ENCODE measurements around the gene PLK3.
"Not testable (repeated sequence)": the region's sequence is repeated elsewhere in the genome, so short reads cannot be mapped to it uniquely, and the experiment has no call there.

Gene PLK3

DNA sequence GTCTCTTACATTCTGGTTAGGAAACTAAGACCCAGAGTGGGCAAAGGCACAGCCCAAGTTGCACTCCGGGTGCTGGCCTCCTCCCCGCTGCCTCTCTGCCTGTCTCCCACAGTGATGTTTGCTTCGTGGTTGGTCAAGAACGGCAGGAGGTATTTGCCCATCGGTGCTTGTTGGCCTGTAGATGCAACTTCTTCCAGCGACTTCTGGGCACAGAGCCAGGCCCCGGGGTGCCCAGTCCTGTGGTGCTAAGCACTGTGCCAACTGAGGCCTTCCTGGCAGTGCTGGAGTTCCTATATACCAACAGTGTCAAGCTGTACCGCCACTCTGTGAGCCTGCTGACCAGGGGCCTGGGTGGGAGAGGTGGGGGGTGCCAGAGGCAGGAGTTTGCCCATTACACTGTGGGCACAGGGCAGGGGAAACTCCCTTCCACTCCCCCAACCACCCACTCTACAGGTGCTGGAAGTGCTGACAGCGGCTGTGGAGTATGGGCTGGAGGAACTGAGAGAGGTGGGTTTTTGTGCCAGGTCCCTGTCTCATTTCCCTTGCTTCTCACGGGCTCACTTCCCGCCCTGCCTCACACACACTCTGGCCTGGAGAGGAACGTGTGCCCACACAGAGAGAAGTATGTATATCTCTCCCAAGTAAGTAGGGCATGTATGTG is 10.1 kb downstream of the PLK3 start:
- no peak for DNase-seq

GRCh38 chr1:44810762-44811105 is 10.6 kb downstream of the PLK3 start:
- DNase-seq: not testable (repeated sequence)

GRCh38 chr1:44811234-44811633 is 11.1 kb downstream of the PLK3 start:
- no peak for DNase-seq

DNA sequence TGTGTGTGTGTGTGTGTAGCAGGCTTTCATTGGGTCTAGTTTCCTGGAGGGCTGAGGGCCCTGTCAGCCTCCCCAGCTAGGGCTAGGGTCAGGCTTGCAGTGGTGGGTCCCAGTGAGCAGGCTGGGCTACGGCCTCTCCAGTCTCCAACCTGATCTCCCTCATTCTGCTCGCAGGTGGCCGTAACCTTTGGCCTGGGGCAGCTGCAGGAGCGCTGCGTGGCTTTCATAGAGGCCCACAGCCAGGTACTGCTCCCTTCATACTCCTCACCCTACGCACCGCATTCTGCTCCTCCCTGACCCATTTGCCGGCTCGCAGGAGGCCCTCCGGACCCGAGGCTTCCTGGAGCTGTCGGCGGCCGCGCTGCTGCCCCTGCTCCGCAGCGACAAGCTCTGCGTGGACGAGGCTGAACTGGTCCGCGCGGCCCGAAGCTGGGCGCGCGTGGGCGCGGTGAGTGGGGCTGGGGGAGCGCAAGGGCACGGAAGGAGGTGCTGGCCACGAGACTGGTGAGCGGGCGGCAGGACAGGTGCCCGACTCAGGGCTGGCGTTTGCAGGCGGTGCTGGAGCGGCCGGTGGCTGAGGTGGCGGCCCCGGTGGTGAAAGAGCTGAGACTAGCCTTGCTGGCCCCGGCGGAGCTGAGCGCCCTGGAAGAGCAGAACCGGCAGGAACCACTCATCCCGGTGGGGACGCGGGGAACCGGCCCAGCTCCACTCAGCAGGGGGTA is 12.8 kb downstream of the PLK3 start:
- DNase-seq: no peak

- DNase-seq: not testable (repeated sequence)
Observed at GRCh38 chr1:44815926-44816325, 15.7 kb downstream of the PLK3 start.

DNA sequence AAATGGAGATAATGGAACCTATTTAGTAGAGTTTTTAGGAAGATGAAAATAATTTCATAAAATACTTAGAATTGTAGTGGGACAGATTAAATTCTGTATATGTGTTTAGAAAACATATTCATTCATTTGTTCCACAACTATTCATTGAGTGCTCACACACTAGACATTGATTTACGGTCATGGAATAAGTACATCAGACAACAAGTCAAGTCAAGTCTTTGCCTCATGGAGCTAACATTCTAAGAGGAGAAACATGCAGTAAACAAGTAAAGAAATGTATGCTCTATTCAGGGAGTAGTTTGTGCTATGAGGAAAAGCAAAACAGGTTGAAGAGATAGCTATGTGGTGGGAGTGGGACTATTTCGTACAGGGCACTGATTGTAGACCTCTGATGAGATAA is 17.1 kb downstream of the PLK3 start:
- no peak for DNase-seq

DNA sequence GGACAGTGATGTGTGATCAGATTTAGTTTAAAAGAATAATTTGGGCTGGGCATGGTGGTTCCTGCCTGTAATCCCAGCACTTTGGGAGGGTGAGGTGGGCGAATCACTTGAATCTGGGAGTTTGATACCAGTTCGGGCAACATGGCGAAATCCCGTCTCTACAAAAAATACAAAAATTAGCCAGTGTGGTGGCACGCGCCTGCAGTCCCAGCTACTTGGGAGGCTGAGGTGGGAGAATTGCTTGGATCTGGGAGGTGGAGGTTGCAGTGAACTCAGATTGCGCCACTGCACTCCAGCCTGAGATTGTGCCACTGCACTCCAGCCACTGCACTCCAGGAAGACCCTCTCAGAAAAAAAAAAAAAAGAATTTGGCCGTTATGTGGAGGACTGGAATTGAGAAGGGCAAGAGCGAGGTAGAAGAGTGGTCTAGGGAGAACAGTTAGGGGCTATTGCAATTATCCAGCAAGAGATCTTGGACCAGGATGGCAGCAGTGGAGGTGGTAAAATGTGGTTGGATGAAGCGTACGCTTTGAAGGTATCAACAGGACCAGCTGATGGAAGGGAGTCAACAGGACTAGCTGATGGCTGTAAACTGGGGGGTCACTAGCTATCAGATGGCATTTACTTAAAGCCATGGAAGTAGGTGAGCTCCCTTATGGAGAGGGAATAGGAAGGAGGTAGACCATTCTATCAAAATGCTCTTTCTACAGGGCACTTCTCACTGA is 17.8 kb downstream of the PLK3 start:
- DNase-seq: no peak

DNA sequence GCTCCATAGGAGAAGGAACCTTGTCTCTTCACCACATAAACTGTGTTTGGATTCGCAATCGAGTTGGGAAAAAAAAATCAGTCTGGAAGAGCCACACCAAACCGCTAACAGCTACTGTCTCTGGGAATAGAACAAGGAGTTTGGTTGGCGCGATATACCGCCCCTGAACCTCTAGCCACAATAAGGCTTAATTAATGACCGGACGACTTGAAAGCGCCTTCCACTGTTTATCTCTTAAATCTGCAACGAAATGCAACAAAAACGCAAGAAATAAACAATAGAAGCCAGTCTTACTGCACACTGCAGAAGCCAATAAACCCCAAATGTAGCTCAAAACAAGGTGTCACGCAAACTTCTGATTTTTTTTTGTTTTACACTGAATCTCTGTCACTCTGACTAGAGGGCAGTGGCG is 19.0 kb downstream of the PLK3 start:
- DNase-seq: no peak

DNA sequence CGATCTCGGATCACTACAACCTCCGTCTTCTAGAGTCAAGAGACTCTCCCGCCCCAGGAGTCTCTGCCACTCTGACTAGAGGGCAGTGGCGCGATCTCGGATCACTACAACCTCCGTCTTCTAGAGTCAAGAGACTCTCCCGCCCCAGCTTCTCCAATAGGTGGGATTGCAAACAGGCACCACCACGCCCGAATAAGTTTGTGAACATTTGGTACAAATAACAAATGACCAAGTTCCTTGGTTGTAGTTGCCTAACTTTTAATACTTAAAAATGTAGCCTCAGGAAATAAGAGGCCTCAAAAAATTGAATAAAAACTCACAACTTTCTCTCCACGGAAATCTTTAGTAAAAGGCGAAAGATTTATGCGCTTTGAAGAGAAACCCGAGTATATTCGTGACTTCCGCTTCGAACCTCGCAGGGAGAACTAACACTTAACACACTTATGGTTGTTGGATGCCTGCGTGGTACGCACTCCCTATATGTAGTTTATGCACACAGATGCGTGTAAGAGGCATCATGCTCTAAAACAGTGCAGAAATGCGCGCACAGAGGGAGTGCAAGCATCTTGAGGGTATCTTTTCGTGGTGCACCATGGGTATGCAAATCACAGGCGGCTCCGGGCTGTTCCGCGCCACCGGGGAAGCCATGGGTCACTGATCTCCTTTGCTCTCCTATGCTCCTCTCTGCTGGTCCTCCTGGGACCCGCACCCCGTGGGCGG is 19.6 kb downstream of the PLK3 start:
- no peak for DNase-seq

DNA sequence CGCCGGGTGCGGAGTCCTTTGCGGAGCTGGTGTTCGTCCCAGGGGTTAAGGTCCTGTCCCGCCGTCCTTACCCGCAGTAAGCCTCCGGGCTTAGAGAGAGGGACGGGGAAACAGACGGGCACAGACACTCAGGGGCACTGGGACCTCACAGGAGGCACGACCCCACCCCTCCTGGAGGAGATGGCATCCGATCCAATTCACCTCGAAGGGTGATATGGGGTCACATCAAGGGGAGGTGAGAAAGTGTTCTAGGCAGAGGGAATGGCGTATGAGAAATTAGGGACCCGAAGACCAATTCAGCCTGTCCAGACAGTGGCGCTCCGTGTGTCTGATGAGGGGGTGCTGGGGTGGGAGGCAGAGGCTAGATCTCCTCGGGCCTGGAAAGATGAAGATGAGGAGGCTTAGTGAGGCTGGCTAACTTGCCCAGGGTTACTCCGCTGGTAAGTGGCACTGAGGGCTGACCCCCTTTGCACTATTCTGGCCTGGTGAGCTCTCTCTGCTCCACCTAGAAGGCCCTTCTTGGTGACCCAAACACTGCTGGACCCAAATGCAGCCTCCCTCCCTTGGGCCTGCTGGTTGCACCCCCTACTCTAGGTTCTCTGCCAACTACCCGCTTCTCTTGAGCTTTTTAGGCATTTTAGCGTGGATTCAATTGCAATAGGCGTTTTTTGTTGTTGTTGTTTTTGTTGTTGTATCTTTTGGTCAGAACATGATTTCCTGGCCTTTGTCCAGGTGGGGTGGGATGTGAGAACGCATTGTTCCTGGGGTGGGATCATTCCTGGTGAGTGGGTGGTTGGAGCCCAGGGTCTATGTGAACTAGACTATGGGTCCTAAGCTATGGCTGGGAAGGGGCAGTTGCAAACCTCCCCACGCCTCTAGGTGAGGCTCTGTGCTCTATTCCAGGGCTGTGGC is 20.4 kb downstream of the PLK3 start:
- no peak for DNase-seq

DNA sequence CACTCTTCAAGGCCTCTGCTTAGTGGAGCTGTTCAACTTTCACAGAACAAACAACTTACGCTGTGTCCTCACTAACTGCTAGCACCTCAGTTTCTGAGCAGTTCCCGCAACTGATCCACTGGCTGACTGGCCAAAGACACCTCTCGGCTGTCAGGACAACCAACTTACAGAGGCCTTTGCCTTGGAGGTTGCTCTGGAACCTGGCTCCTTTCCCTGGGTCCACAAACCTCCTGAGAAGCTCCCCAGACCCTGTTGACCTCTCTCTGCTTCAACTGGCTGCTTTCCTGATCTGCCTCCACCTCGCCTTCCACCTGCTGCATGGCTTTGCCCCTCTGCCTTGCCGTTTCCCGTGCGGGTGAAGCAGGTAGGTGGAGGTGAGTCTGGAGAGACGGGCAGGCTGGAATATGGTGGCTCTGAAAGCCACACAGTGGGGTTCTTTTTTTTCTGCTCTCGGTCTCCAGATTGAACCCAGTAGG is 21.1 kb downstream of the PLK3 start:
- DNase-seq: no peak

GRCh38 chr1:44822131-44822701 is 22.0 kb downstream of the PLK3 start:
- DNase-seq: no peak

GRCh38 chr1:44822981-44823451 is 22.8 kb downstream of the PLK3 start:
- DNase-seq: no peak

GRCh38 chr1:44824392-44824791 is 24.2 kb downstream of the PLK3 start:
- DNase-seq: not testable (repeated sequence)

DNA sequence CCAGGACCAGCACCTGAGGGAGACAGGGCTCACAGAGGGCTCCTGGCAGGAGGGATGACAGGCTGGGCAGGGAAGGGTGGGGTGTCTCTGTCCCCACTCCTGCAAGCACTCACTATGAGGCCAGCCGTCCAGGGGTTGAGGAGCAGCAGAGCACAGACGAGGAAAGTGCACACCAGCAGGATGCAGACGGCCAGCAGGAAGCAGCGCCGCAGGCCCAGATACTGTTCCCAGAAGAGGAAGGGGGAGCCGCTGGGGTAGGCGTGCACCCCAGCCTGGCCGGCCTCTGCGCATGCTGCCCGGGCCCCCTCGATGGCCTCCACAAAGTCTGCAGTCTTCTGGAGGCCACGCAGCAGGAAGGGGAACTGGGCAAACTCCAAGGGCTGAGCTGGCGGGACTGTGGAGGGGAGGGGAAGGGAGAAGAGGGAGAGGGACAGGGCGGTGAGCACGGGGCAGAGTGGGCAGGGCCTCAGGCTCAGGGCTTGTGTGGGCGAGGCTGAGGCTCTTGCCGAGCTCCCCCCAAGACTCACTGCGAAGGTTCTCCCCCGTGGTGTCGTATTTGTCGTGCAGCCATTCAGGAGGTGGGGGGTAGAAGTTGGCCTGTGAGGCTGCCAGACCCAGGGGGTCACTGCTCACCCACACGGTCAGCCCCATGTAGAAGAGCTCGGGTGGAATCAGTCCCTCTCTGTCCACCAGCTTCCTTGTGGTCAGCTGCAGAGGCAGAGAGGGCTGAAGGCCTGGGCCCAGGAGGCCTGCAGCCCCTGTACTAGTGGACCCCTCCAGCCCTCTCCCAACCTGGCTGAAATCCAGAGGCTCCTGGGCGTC is 26.4 kb downstream of the PLK3 start:
- no peak for DNase-seq

DNA sequence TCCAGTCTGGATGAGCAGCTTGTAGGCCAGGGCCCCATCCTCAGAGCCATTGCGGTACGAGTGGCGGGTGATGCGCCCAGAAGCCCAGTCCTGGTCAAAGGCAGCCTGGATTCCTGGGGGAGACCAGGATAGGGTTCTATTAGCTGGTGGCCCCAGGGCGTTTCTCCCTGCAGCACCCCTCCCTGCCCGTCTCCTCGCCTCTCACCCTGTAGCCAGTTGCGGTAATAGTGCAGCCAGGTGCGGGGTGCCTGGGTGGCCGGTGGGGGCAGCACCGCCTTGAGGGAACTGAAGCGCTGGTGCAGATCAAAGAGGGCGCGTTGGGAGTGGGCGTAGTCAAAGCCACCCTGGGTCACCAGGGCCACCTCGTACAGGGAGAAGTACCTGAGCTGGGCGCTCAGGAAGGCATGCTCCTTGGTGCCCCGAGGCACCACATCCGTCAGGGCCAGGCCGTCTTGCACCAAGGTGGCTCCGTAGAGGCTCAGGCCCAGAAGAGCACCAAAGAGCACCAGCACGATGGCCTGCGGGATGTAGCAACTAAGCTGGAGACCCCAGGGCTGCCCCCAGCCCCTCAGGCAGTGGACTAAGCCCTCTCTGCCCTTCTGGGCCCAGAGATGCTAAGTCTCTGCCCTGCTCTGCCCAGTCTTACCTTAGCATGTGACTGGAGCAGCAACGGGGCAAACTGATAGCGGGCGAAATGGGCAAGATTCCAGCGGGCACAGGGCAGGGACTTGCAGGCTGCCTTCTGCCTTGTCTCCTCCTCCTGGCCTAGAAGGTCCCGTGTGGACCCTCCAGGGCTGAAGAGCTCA is 27.2 kb downstream of the PLK3 start:
- no peak for DNase-seq

- DNase-seq: no peak
Observed at GRCh38 chr1:44828003-44828651, 27.9 kb downstream of the PLK3 start.

- no peak for DNase-seq
Observed at GRCh38 chr1:44828841-44829440, 28.8 kb downstream of the PLK3 start.

All from 8988T (cell line).